Aorta (tissue), 5 donors: ENCODE results near the gene CCDC110. TPM values are rescaled to one million over a fixed set of nuclear protein-coding genes. Genes with fewer than 3 reads are reported as not detected.

Source experiments
- ATAC-seq: fragments of 200-7000 bp; cut with Tn5 transposase; one replicate; pipeline ENCODE4 v1.9.1; 2022; ENCODE audit warnings: moderate library complexity; ENCODE audit not compliant: low FRiP score
- DNase-seq, 2 donors: peaks; one replicate each; pipeline ENCODE4 v3.0.0-alpha.2; 2020
- H3K27ac ChIP-seq, 2 donors: one replicate each; pipeline ENCODE4 v1.5.1; 2013; ENCODE audit warnings: low read length in 2 of 2, mild to moderate bottlenecking in 2 of 2, moderate library complexity in 2 of 2, control low read depth in 1 of 2, inconsistent platforms in 1 of 2, low read depth in 1 of 2
- H3K27me3 ChIP-seq, 2 donors: one replicate each; pipeline ENCODE4 v1.6.1; 2013; ENCODE audit warnings: control low read depth in 1 of 2, low read length in 1 of 2, mild to moderate bottlenecking in 1 of 2, moderate library complexity in 1 of 2; ENCODE audit not compliant: insufficient read depth in 2 of 2, control insufficient read depth in 1 of 2
- H3K36me3 ChIP-seq, 2 donors: one replicate each; pipeline ENCODE4 v1.6.1; 2013; ENCODE audit warnings: control low read depth in 1 of 2, low read length in 1 of 2, mild to moderate bottlenecking in 1 of 2; ENCODE audit not compliant: insufficient read depth in 2 of 2, control insufficient read depth in 1 of 2
- H3K4me1 ChIP-seq, 2 donors: one replicate each; pipeline ENCODE4 v1.6.1; 2013; ENCODE audit warnings: low read length in 2 of 2, control low read depth in 1 of 2, mild to moderate bottlenecking in 1 of 2, moderate library complexity in 1 of 2; ENCODE audit not compliant: insufficient read depth in 2 of 2, control insufficient read depth in 1 of 2
- H3K4me3 ChIP-seq, 2 donors: one replicate each; pipeline ENCODE4 v1.5.1; 2013; ENCODE audit warnings: low read length in 2 of 2, control low read depth in 1 of 2, mild to moderate bottlenecking in 1 of 2
- H3K9me3 ChIP-seq: one replicate; pipeline ENCODE4 v1.6.1; 2013; ENCODE audit warnings: mild to moderate bottlenecking, low read length; ENCODE audit not compliant: control insufficient read depth
- WGBS, 2 donors: extraction: QIAGEN DNeasy Blood & Tissue Kit; methylation state at CpG; one replicate each; pipeline ENCODE4 v1.1.7; 2013; 5-methylcytosine and 5-hydroxymethylcytosine counted together
- intact Hi-C, 2 donors: fragments of 100-400 bp; cut with DNase I; formaldehyde crosslinking; loops; one replicate each; pipeline versions ENCODE4 v1.14.2 to v1.15.0; 2022
- polyA plus RNA-seq, 2 donors: library from polyadenylated mRNA; stranded (reverse); fragments of 200-250 nt; gene quantifications; one replicate each; pipeline ENCODE4 v1.2.3, GENCODE V29; 2013
- total RNA-seq, 2 donors: library from RNA; stranded (reverse); fragmentation: NEBNext Ultra II Directional; extraction: Animal tissue kit (Norgen Biotek cat#: 25700); gene quantifications; one replicate each; pipeline ENCODE4 v1.2.1, GENCODE V29; 2021
- donor health status: healthy with polysubstance abuse.
- donor health status: Bipolar disorder and iron deficiency.
- donor health status: DM: no; HTN: no; CAD: no.
- donor health status: DM: no; HTN: no; CAD: no.
- donor health status: DM: yes; HTN: yes; CAD: no.

CCDC110 gene
- total and polyA plus RNA-seq, 4 donors, result 1.5 to 5.3 (median 3.4) TPM

- no peak for ATAC-seq
- no peaks in the 10 kb centered on the region for H3K4me1 ChIP-seq
- no peak overlapping the region for H3K27ac ChIP-seq
- H3K27me3 ChIP-seq, result no peaks in the 10 kb centered on the region
- DNase-seq, result no peak
- H3K36me3 ChIP-seq, result no peaks in the 10 kb centered on the region
- intact Hi-C loops, result no loop called here
- H3K4me3 ChIP-seq, result no peak overlapping the region
- H3K9me3 ChIP-seq, result no peaks in the 10 kb centered on the region
- 94% methylated on average over 2 of the region's 2 CpGs for WGBS, 2 donors
Observed at GRCh38 chr4:185445209-185445608, 26.3 kb downstream of the CCDC110 start.

- 96 to 97% methylated on average over 2 of the region's 2 CpGs for WGBS, 2 donors
- intact Hi-C loops, result no loop called here
Observed at GRCh38 chr4:185441479-185441878, 30.1 kb downstream of the CCDC110 start.

GRCh38 chr4:185437809-185438208 lies 33.7 kb downstream of the CCDC110 start:
- DNase-seq (no peak), ATAC-seq (no peak)
- no peaks in the 10 kb centered on the region for H3K4me1 ChIP-seq
- intact Hi-C loops, result no loop called here
- no peaks in the 10 kb centered on the region for H3K9me3 ChIP-seq
- H3K36me3 ChIP-seq, result no peaks in the 10 kb centered on the region
- H3K4me3 ChIP-seq, result no peak overlapping the region
- no peaks in the 10 kb centered on the region for H3K27me3 ChIP-seq
- no peak overlapping the region for H3K27ac ChIP-seq

More at GRCh38 chr4:185441479-185441878, 30.1 kb downstream of the CCDC110 start:
- Histone ChIP-seq H3K4me3 (no peak overlapping the region), H3K27me3 (no peaks in the 10 kb centered on the region), H3K9me3 (no peaks in the 10 kb centered on the region), H3K36me3 (no peaks in the 10 kb centered on the region), H3K27ac (no peak overlapping the region), H3K4me1 (no peaks in the 10 kb centered on the region)
- ATAC-seq (no peak), DNase-seq (no peak)

- Histone ChIP-seq H3K36me3 (no peaks in the 10 kb centered on the region), H3K4me1 (no peaks in the 10 kb centered on the region), H3K9me3 (no peaks in the 10 kb centered on the region), H3K27ac (no peak overlapping the region), H3K27me3 (no peaks in the 10 kb centered on the region), H3K4me3 (no peak overlapping the region)
- DNase-seq (no peak), ATAC-seq (no peak)
- intact Hi-C loops, result no loop called here
Observed at GRCh38 chr4:185435466-185435865, 36.1 kb downstream of the CCDC110 start.

- H3K4me1 ChIP-seq, result peaks cover 0 to 2% of the 10 kb centered on the region in 2 donors
- no peak overlapping the region for H3K27ac ChIP-seq
- H3K27me3 ChIP-seq, result no peaks in the 10 kb centered on the region
- DNase-seq (no peak), ATAC-seq (no peak)
- H3K4me3 ChIP-seq, result no peak overlapping the region
- no peaks in the 10 kb centered on the region for H3K9me3 ChIP-seq
- intact Hi-C loops, result loop anchor here (5.0 kb wide), 1 partner anchor 38 kb away; no protein-coding TSS in a partner anchor
- WGBS, 2 donors, result 64 to 79% methylated on average over 5 of the region's 5 CpGs
- no peaks in the 10 kb centered on the region for H3K36me3 ChIP-seq
Observed at GRCh38 chr4:185429660-185430059, 41.9 kb downstream of the CCDC110 start.

GRCh38 chr4:185426960-185427688 lies 44.4 kb downstream of the CCDC110 start:
- Histone ChIP-seq H3K4me3 (no peak overlapping the region), H3K27ac (no peak overlapping the region), H3K9me3 (no peaks in the 10 kb centered on the region), H3K27me3 (no peaks in the 10 kb centered on the region), H3K4me1 (peaks cover 2 to 3% of the 10 kb centered on the region in 2 donors), H3K36me3 (no peaks in the 10 kb centered on the region)
- intact Hi-C loops, result loop anchor here (5.0 kb wide), 1 partner anchor 40 kb away; no protein-coding TSS in a partner anchor
- WGBS, 2 donors, result 90 to 93% methylated on average over 21 to 22 of the region's 22 CpGs
- DNase-seq (no peak), ATAC-seq (no peak)

GRCh38 chr4:185425647-185426352 lies 45.7 kb downstream of the CCDC110 start, which contains the start of gene UFSP2:
Gene UFSP2, minus strand, starts transcription at chr4:185425964. Its CDS starts 96 bp downstream, at chr4:185425868.
- intact Hi-C loops, result loop anchor here (5.0 kb wide), 1 partner anchor 42 kb away; no protein-coding TSS in a partner anchor

GRCh38 chr4:185424905-185425646 lies 46.5 kb downstream of the CCDC110 start:
- ATAC-seq, result peak; percentile 59
- H3K9me3 ChIP-seq, result no peaks in the 10 kb centered on the region
- H3K36me3 ChIP-seq, result no peaks in the 10 kb centered on the region
- H3K4me3 ChIP-seq, result peak overlapping the region; percentile 89 to 92
- H3K4me1 ChIP-seq, result peaks cover 3 to 4% of the 10 kb centered on the region in 2 donors
- no peaks in the 10 kb centered on the region for H3K27me3 ChIP-seq
- DNase-seq, result no peak
- H3K27ac ChIP-seq, result peak overlapping the region; percentile 73 to 79
- WGBS, 2 donors, result 11 to 12% methylated on average over 13 of the region's 13 CpGs
- intact Hi-C loops, result loop anchor here (5.0 kb wide), 1 partner anchor 42 kb away; no protein-coding TSS in a partner anchor

More at GRCh38 chr4:185425647-185426352, 45.7 kb downstream of the CCDC110 start, which contains the start of gene UFSP2:
- H3K27ac ChIP-seq, result peak within 1 kb of the TSS; percentile 73 to 79
- peaks cover 3 to 4% of the 10 kb centered on the region in 2 donors for H3K4me1 ChIP-seq
- 0% methylated on average over 66 of the region's 66 CpGs for WGBS, 2 donors
- no peaks in the 10 kb centered on the region for H3K27me3 ChIP-seq
- H3K4me3 ChIP-seq, result peak within 1 kb of the TSS; percentile 89 to 92
- H3K9me3 ChIP-seq, result no peaks in the 10 kb centered on the region
- no peaks in the 10 kb centered on the region for H3K36me3 ChIP-seq
- DNase-seq (peak; percentile 93 to 95), ATAC-seq (peak; percentile 98)
